Left ventricle myocardium inferior (tissue), 1 donor: Measurements from ENCODE around the gene IL12RB2. TPM values are rescaled to one million over a fixed set of nuclear protein-coding genes. Genes with fewer than 3 reads are reported as not detected.

Experiments used
- DNase-seq: peaks from one replicate; pipeline ENCODE4 v3.0.0-alpha.2; 2020
- H3K27ac ChIP-seq: fragments of 200-600 bp; replicated peaks from 2 replicates; pipeline ENCODE4 v1.8.0; 2021
- H3K27me3 ChIP-seq: fragments of 200-600 bp; 2 replicates; pipeline ENCODE4 v1.8.0; 2021; ENCODE audit warnings: low read depth
- H3K36me3 ChIP-seq: fragments of 200-600 bp; 2 replicates; pipeline ENCODE4 v1.8.0; 2021
- H3K4me1 ChIP-seq: fragments of 200-600 bp; 2 replicates; pipeline ENCODE4 v1.8.0; 2021
- H3K4me3 ChIP-seq: fragments of 200-600 bp; 2 replicates; pipeline ENCODE4 v1.8.0; 2021; ENCODE audit warnings: mild to moderate bottlenecking, moderate library complexity
- H3K9me3 ChIP-seq: fragments of 200-600 bp; replicated peaks from 2 replicates; pipeline ENCODE4 v1.8.0; 2021
- intact Hi-C: fragments of 100-400 bp; cut with micrococcal nuclease; formaldehyde crosslinking; loops from one replicate; pipeline ENCODE4 v1.11.0; 2022
- total RNA-seq: library from RNA; stranded (reverse); fragmentation: NEBNext Ultra II Directional; extraction: Animal tissue kit (Norgen Biotek cat#: 25700); gene quantifications from one replicate; pipeline ENCODE4 v1.2.1, GENCODE V29; 2021
- TF ChIP-seq, protein P1 (sequence below): fragments of 200-600 bp; IDR thresholded peaks from 2 replicates; pipeline ENCODE4 v1.8.0; 2021; ENCODE audit warnings: antibody characterized with exemption, mild to moderate bottlenecking, borderline replicate concordance
- donor health status: DM: no; HTN: yes; CAD: no; lungs with severe emphysema.

Gene IL12RB2
- total RNA-seq, 1 donor from 2014 or later: 0.33 TPM

DNA sequence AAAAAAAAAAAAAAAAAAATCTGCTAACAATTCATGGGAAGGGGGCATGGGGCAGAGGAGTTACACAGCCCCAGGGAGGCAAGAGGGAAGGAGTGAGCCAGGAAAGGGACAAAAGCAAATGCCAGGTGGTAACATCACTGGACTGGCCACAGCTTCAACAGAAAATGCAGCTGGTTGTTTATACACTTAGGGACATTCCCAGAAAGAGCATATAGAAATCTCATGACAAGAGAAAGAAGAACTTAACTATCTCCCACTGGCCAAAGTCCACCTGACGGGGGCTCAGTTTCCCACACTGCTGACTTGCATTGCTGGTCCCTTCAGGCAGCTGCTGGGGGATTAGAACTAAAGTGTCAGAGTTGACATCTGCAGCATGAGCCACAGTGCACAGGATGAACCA lies 14.8 kb downstream of the IL12RB2 start:
- peaks cover 17% of the 10 kb centered on the region for H3K27me3 ChIP-seq
- no peak overlapping the region for H3K27ac ChIP-seq
- no peaks in the 10 kb centered on the region for H3K9me3 ChIP-seq
- no peak overlapping the region for H3K4me3 ChIP-seq
- TF ChIP-seq, protein P1, sequence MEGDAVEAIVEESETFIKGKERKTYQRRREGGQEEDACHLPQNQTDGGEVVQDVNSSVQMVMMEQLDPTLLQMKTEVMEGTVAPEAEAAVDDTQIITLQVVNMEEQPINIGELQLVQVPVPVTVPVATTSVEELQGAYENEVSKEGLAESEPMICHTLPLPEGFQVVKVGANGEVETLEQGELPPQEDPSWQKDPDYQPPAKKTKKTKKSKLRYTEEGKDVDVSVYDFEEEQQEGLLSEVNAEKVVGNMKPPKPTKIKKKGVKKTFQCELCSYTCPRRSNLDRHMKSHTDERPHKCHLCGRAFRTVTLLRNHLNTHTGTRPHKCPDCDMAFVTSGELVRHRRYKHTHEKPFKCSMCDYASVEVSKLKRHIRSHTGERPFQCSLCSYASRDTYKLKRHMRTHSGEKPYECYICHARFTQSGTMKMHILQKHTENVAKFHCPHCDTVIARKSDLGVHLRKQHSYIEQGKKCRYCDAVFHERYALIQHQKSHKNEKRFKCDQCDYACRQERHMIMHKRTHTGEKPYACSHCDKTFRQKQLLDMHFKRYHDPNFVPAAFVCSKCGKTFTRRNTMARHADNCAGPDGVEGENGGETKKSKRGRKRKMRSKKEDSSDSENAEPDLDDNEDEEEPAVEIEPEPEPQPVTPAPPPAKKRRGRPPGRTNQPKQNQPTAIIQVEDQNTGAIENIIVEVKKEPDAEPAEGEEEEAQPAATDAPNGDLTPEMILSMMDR: no peak
- no peaks in the 10 kb centered on the region for H3K36me3 ChIP-seq
- H3K4me1 ChIP-seq: no peaks in the 10 kb centered on the region
- intact Hi-C loops: no loop called here
- DNase-seq: no peak

DNA sequence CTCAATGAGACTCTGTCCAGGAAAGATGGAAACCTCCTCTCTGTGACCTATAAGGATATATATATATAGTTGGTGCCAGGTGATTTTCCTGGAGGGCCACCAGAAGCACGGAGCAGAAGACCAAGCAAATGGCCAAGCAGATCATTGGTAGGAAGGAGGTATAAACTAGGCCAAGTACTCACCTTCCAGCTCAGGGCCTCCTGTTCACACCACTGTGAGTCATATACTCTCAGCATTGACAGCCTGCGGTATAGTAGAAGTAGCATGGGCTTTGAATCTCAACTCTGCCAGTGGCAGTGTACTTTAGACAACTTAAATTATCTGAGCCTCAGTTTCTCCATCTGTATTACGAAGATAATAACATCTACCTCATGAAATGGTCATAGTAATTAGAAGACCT lies 15.4 kb downstream of the IL12RB2 start:
- H3K4me3 ChIP-seq: no peak overlapping the region
- TF ChIP-seq, protein P1: no peak
- no peak for DNase-seq
- H3K27ac ChIP-seq: no peak overlapping the region
- no peaks in the 10 kb centered on the region for H3K9me3 ChIP-seq
- intact Hi-C loops: no loop called here
- H3K27me3 ChIP-seq: peaks cover 17% of the 10 kb centered on the region
- no peaks in the 10 kb centered on the region for H3K36me3 ChIP-seq
- no peaks in the 10 kb centered on the region for H3K4me1 ChIP-seq

DNA sequence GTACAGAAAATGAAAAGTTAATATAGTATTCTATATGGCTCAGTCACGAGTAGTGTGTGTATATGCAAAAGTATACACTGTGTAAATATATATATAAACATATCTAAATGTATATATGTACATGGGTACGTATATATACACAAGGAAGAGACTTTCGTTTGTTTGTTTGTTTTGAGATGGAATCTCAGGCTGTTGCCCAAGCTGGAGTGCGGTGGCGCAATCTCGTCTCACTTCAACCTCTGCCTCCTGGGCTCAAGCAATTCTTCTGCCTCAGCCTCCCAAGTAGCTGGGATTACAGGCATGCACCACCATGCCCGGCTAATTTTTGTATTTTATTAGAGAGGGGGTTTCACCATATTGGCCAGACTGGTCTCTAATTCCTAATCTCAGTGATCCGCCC lies 16.4 kb downstream of the IL12RB2 start:
- Histone ChIP-seq H3K36me3 (no peaks in the 10 kb centered on the region), H3K4me1 (no peaks in the 10 kb centered on the region), H3K27ac (no peak overlapping the region), H3K9me3 (no peaks in the 10 kb centered on the region), H3K27me3 (peaks cover 17% of the 10 kb centered on the region), H3K4me3 (no peak overlapping the region)
- DNase-seq: no peak
- intact Hi-C loops: no loop called here
- TF ChIP-seq, protein P1: no peak

DNA sequence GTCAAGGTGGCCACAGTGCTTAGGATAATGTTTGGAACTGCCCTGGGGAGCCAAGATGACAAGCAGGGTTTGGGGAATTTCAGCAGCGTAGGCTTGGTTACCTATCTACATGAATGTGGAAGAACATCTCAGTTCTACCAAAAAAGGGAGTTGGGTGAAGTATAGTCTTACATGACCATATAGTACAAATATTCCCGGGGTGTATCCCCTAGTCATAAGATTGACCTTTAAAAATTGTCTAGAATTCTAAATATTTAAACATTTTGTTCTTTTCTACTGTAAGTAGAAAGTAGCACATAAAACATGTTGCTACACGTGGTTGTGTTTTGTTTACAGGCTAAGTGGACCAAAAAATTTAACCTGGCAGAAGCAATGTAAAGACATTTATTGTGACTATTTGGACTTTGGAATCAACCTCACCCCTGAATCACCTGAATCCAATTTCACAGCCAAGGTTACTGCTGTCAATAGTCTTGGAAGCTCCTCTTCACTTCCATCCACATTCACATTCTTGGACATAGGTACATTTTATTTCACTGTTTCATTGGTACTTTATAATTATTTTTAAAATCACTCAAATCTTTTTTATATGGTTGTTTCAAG lies 20.3 kb downstream of the IL12RB2 start:
- Histone ChIP-seq H3K9me3 (no peaks in the 10 kb centered on the region), H3K27me3 (peaks cover 2% of the 10 kb centered on the region), H3K4me1 (no peaks in the 10 kb centered on the region), H3K4me3 (no peak overlapping the region), H3K36me3 (no peaks in the 10 kb centered on the region), H3K27ac (no peak overlapping the region)
- intact Hi-C loops: no loop called here
- no peak for DNase-seq
- TF ChIP-seq, protein P1: no peak

DNA sequence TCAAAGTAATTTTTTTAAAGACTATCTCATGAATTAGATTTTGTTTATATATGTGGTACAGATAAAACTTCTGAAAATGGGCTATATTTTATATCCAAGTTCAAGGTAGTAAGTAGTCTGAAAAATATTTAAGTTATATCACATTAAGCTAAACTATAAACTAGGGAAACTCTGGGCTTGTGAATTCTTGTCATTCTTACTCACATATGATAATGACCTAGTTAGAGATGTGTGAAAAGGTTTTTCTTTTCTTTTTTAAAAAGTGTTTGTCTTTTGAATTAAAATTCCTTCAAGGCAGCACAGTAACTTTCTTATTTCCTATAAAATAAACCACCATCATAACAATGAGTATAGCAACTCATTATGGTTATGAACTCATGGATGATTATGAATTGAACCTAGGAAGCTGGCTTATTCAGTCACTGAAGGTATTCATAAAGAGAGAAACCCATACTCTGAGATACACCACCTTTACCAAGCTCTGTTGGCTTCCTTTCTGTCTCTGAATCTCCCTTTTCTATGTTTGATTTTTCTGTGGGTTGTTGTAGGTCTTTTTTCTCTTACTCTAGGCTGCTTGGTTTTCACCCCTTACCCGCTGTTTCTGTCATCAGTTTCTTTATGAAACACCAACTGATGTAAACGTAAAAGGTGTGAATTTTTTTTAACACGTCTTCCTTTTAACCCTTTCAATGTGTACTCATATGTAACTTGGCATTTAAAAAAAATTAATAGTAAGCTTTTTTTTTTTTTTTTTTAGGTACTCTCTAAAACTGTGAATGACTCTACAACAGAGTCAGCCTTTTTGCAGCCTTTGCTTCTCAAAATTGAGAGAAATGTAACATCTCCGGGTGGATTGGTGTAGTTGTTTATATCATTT lies 25.2 kb downstream of the IL12RB2 start:
- no peak overlapping the region for H3K27ac ChIP-seq
- no peak overlapping the region for H3K4me3 ChIP-seq
- DNase-seq: no peak
- no peaks in the 10 kb centered on the region for H3K9me3 ChIP-seq
- no peaks in the 10 kb centered on the region for H3K36me3 ChIP-seq
- no peaks in the 10 kb centered on the region for H3K27me3 ChIP-seq
- intact Hi-C loops: no loop called here
- no peaks in the 10 kb centered on the region for H3K4me1 ChIP-seq
- TF ChIP-seq, protein P1: no peak
